ENCODE measurements around the gene FNIP2.

- TF ChIP-seq EZH2phosphoT487 (IDR thresholded peaks at IDR 0.05; ENCODE audit: insufficient read depth, low read depth) = no peak
- no peak for TF ChIP-seq EZH2 (IDR thresholded peaks at IDR 0.05; ENCODE audit: insufficient read depth, poor library complexity, severe bottlenecking)
These were observed 1.4 kb upstream of the FNIP2 start for GRCh38 chr4:158767451-158767850.
